A673 (cell line): ENCODE results near the gene TUBA3D. TPM values are rescaled to one million over a fixed set of nuclear protein-coding genes. Genes with fewer than 3 reads are reported as not detected.
A peak's percentile ranks its signal among the peaks of the same experiment; 100 is the strongest.
"Not testable (repeated sequence)": the region's sequence is repeated elsewhere in the genome, so short reads cannot be mapped to it uniquely, and the experiment has no call there.

Experiments
- BruUV-seq: library from RNA; stranded (reverse); fragments of 400-500 nt; replicated peaks from 2 replicates; lab custom pipeline; 2021; lab: Mats Ljungman, UMichigan
- CTCF ChIA-PET: fragments of 300-600 bp; sonication (Branson Sonifier 250); formaldehyde crosslinking; loops from one replicate; lab custom pipeline; 2022; ENCODE audit warnings: antibody characterized with exemption; lab: Charles Lee
- POLR2A ChIA-PET: fragments of 300-600 bp; sonication (Branson Sonifier 250); formaldehyde crosslinking; loops from one replicate; lab custom pipeline; 2022; ENCODE audit warnings: antibody characterized with exemption; ENCODE audit not compliant: low non-redundant PET; lab: Charles Lee
- DNase-seq: peaks from one replicate; pipeline ENCODE4 v3.0.0-alpha.2; 2015; ENCODE audit warnings: low spot score
- H3K27ac ChIP-seq: fragments of 200-600 bp; sonication (generic); 2 replicates; pipeline ENCODE4 v1.5.1; 2016; ENCODE audit warnings: mixed run types, low read depth, mild to moderate bottlenecking, mixed read lengths, antibody characterized with exemption, low read length; ENCODE audit not compliant: poor library complexity, severe bottlenecking
- H3K27me3 ChIP-seq: fragments of 200-600 bp; sonication (generic); replicated peaks from 2 replicates; pipeline ENCODE4 v1.6.1; 2017; ENCODE audit warnings: mixed run types, low read depth, mild to moderate bottlenecking, mixed read lengths, antibody characterized with exemption, low read length; ENCODE audit not compliant: insufficient read depth, poor library complexity
- H3K36me3 ChIP-seq: fragments of 200-600 bp; sonication (generic); 2 replicates; pipeline ENCODE4 v1.6.1; 2016; ENCODE audit warnings: mixed run types, mild to moderate bottlenecking, mixed read lengths, antibody characterized with exemption, low read length; ENCODE audit not compliant: insufficient read depth, poor library complexity, severe bottlenecking
- H3K4me1 ChIP-seq: fragments of 200-600 bp; sonication (generic); 2 replicates; pipeline ENCODE4 v1.6.1; 2017; ENCODE audit warnings: mixed run types, mild to moderate bottlenecking, mixed read lengths, antibody characterized with exemption, low read length; ENCODE audit not compliant: insufficient read depth, poor library complexity, severe bottlenecking
- H3K4me3 ChIP-seq: fragments of 200-600 bp; sonication (generic); 2 replicates; pipeline ENCODE4 v1.5.1; 2016; ENCODE audit warnings: low read depth, mixed run types, mild to moderate bottlenecking, mixed read lengths, low read length; ENCODE audit not compliant: poor library complexity, severe bottlenecking
- H3K9me3 ChIP-seq: fragments of 200-600 bp; sonication (generic); 2 replicates; pipeline ENCODE4 v1.6.1; 2016; ENCODE audit warnings: mixed run types, low read depth, mild to moderate bottlenecking, mixed read lengths, antibody characterized with exemption, low read length; ENCODE audit not compliant: poor library complexity, severe bottlenecking
- EZH2 ChIP-seq: fragments of 200-600 bp; sonication (generic); IDR thresholded peaks from 2 replicates; pipeline ENCODE4 v1.6.1; 2017; ENCODE audit warnings: borderline replicate concordance, low read depth, mild to moderate bottlenecking, mixed read lengths, antibody characterized with exemption, low read length; ENCODE audit not compliant: poor library complexity, severe bottlenecking
- intact Hi-C: fragments of 100-400 bp; cut with micrococcal nuclease; formaldehyde crosslinking; loops from one replicate; pipeline ENCODE4 v1.10.0; 2022; ENCODE audit not compliant: unreplicated experiment
- total RNA-seq: library from RNA; stranded (reverse); gene quantifications from 2 replicates; pipeline ENCODE4 v1.2.3, GENCODE V29; 2021
- TF ChIP-seq, protein P1 (sequence below): fragments of 300-800, 200-600 bp; sonication (generic); conservative IDR thresholded peaks from 2 replicates; pipeline ENCODE4 v1.5.1; 2017; ENCODE audit warnings: low read depth, mild to moderate bottlenecking, antibody characterized with exemption, low read length, moderate library complexity, mixed read lengths

TUBA3D gene
- total RNA-seq, 1 experiment from 2014 or later, result not detected

DNA sequence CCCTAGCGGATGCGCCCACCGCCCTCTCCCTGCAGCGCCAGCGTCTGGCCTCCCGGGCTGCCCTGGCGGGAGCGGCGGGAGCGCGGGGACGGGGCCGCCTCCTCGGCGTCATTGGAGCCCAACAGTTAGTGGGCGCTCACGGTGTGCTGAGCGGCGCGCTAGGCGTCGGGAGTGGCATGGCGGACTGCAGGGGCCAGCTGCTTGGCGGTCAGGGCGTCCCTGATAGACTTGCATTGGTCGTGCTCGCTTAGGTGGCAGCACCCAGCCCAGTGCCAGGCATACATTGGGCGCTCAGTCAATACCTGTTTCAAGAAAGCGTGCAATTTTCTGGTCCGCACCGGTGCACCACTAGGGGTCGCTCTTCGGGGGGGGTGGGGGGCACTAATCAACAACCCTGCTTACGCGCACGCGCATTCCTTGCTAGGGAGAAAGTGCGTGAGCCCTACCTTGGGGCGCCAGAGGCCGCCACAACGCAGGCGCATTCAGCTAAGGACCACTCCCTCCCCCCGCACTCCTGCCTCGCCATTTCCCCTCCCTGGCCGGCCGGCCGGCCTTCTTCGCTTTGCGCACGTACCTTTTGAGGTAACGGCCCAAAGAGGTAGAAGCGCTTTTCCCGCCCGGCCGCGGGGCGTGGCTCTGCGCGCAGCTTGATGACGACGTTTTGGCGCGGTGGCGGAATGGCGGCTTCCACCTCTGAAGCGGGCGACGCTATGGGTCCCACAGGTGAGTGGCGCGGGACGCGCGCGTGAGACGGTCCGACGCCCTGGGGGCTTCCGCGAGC, 16.7 kb downstream of the TUBA3D start:
- BruUV-seq, result no TSS peak
- Histone ChIP-seq H3K9me3 (no peaks in the 10 kb centered on the region), H3K27me3 (no peaks in the 10 kb centered on the region), H3K4me3 (peak overlapping the region; percentile 98), H3K4me1 (no peaks in the 10 kb centered on the region), H3K36me3 (peaks cover 7% of the 10 kb centered on the region), H3K27ac (peak overlapping the region; percentile 94)
- intact Hi-C loops, result no loop called here
- CTCF ChIA-PET, result interaction anchor here (0.6 to 0.7 kb wide), 3 partner anchors 66 to 1084 kb away, joined by 3 to 4 read pairs (median 4); no protein-coding TSS in a partner anchor
- POLR2A ChIA-PET, result interaction anchor here (0.6 kb wide), 1 partner anchor 373 kb away, joined by 4 read pairs; no protein-coding TSS in a partner anchor
- TF ChIP-seq EZH2, result no peak
- TF ChIP-seq, protein P1, sequence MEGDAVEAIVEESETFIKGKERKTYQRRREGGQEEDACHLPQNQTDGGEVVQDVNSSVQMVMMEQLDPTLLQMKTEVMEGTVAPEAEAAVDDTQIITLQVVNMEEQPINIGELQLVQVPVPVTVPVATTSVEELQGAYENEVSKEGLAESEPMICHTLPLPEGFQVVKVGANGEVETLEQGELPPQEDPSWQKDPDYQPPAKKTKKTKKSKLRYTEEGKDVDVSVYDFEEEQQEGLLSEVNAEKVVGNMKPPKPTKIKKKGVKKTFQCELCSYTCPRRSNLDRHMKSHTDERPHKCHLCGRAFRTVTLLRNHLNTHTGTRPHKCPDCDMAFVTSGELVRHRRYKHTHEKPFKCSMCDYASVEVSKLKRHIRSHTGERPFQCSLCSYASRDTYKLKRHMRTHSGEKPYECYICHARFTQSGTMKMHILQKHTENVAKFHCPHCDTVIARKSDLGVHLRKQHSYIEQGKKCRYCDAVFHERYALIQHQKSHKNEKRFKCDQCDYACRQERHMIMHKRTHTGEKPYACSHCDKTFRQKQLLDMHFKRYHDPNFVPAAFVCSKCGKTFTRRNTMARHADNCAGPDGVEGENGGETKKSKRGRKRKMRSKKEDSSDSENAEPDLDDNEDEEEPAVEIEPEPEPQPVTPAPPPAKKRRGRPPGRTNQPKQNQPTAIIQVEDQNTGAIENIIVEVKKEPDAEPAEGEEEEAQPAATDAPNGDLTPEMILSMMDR, result peak; percentile 90
- peak; percentile 95 for DNase-seq

DNA sequence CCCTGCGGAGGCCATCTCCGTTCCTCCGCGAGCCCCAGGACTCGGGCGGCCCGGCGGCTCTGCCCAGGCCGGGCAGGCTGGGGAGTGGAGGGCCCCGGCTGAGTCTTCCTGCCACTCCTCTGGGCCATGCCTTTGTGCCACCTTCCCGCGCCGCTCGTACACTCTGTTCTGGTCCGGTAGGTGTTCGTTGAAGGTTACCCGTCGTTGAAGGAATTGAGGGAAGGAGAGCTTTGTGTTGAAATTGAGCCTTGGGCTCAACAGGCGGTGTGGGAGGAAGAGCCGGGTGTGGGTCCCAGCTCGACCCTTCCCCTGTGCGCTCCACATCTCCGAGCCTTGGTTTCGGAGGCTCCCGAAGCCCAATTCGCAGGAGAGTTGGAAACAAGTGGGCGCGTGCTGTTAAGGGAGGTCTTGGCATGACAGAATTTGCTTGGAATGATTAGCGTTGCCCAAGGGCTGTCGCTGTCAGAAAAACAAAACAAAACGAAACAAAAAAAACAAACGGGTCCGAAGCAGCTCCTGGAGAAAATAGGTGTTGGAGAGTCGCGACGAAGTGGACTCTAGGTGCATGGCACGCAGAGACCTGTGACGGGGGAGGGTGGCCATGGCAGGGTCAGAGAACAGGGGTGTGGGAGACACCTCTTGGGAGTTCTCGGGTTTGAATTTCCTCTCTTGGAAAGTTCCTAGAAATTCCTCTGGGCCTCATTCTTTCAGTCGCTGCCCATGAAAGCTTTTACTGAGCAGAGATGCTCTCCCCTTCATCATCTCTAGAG, 17.5 kb downstream of the TUBA3D start:
- DNase-seq, result no peak
- peak overlapping the region; percentile 98 for H3K4me3 ChIP-seq
- peaks cover 9% of the 10 kb centered on the region for H3K36me3 ChIP-seq
- ChIA-PET CTCF (interaction anchor here (0.6 to 0.7 kb wide), 3 partner anchors 67 to 1085 kb away, joined by 3 to 4 read pairs (median 4); no protein-coding TSS in a partner anchor), POLR2A (no interaction called here)
- H3K27me3 ChIP-seq, result no peaks in the 10 kb centered on the region
- no peaks in the 10 kb centered on the region for H3K4me1 ChIP-seq
- intact Hi-C loops, result no loop called here
- TSS peak; percentile 66 for BruUV-seq
- TF ChIP-seq, protein P1, result no peak
- TF ChIP-seq EZH2, result no peak
- no peaks in the 10 kb centered on the region for H3K9me3 ChIP-seq
- H3K27ac ChIP-seq, result peak overlapping the region; percentile 94

DNA sequence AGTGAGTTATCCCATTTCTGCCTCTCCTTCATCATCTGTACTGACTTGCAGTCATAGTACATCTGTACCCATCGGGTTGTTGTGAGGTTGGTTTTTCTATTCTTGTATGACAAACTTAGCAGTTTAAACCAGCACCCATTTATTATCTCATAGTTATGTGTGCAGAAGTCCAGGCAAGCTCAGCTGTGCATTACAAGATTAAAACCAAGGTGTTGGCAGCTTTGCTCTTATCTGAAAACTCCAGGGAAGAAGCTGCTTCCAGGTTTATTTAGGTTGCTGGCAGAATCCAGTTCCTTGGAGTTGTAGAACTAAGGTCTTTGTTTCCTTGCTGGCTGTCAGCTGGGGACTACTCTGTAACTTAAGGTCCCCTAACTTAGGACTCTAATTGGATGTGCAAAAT, 19.6 kb downstream of the TUBA3D start:
- intact Hi-C loops, H3K36me3 ChIP-seq, POLR2A ChIA-PET, DNase-seq, H3K27ac ChIP-seq, H3K27me3 ChIP-seq, H3K9me3 ChIP-seq, BruUV-seq, H3K4me1 ChIP-seq, H3K4me3 ChIP-seq: not testable (repeated sequence)
- CTCF ChIA-PET, result interaction anchor here (0.6 kb wide), 1 partner anchor 83 kb away, joined by 5 read pairs; no protein-coding TSS in a partner anchor

DNA sequence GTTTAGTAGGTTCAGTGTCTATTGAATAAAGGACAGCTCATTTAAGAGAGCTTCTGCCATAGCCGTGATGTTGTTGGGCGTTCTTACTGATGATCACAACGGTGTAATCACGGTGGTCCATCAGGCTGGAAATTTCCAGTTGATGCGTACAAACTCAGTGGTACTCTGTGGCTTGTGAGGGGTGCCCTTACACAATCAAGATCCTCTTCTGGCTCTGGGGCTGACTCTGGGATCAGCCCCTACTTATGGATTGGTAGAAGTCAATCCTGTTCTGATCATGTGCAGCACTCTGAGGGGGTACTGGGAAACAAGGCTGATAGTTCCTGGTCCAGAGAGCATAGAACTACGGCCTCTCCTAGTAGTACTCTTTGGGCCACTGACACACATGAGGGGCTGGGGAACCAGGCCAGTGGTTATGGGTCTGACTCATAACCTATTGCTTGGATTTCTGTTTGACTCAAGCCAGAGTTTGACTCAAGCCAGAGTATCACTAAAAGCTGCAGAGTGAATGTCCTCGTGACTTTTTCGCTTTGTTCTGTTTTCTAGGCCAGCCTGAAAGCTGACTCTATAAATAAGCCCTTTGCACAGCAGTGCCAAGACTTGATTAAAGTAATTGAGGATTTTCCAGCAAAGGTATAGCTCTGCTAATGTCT, 22.5 kb downstream of the TUBA3D start:
- intact Hi-C loops, H3K4me1 ChIP-seq, H3K9me3 ChIP-seq, H3K27me3 ChIP-seq, BruUV-seq, CTCF ChIA-PET, H3K4me3 ChIP-seq, DNase-seq, H3K27ac ChIP-seq: not testable (repeated sequence)
- POLR2A ChIA-PET, result interaction anchor here (0.7 kb wide), 1 partner anchor 18 kb away, joined by 3 read pairs; no protein-coding TSS in a partner anchor
- H3K36me3 ChIP-seq, result peaks cover 21% of the 10 kb centered on the region

DNA sequence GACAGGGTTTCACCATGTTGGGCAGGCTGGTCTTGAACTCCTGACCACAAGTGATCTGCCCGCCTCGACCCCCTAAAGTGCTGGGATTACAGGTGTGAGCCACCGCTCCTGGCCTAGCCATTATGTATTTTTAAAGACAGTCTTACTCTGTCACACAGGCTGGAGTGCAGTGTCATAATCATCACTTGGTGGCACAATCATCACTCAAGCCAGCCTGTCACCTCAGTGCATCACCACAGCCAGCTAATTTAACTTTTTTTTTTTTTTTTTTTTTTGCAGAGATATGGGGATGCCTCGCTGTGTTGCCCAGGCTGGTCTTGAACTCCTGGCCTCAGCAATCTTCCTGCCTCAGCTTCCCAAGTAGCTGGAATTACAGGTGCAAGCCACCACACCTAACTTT, 27.7 kb downstream of the TUBA3D start:
- H3K27ac ChIP-seq, H3K27me3 ChIP-seq, POLR2A ChIA-PET, CTCF ChIA-PET, H3K9me3 ChIP-seq, DNase-seq, H3K4me3 ChIP-seq, H3K4me1 ChIP-seq, intact Hi-C loops, BruUV-seq: not testable (repeated sequence)
- H3K36me3 ChIP-seq, result peaks cover 51% of the 10 kb centered on the region
